ENCODE data around the gene OR8H3. TPM values are rescaled to one million over a fixed set of nuclear protein-coding genes. Genes with fewer than 3 reads are reported as not detected.

Gene OR8H3, protein sequence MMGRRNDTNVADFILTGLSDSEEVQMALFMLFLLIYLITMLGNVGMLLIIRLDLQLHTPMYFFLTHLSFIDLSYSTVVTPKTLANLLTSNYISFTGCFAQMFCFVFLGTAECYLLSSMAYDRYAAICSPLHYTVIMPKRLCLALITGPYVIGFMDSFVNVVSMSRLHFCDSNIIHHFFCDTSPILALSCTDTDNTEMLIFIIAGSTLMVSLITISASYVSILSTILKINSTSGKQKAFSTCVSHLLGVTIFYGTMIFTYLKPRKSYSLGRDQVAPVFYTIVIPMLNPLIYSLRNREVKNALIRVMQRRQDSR
- not detected in 2 replicates for total RNA-seq

DNA sequence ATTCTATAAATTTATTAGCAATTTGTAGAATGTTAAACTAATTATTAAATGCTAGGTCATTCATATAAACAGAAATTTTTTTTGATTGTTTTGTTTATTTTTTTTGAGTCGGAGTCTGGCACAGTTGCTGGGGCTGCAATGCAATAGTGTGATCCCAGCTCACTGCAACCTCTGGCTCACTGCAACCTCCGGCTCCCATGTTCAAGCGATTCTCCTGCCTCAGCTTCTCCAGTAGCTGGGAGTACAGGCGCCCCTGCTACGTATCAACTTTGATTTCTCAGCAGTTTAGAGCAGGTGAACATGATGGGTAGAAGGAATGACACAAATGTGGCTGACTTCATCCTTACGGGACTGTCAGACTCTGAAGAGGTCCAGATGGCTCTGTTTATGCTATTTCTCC, at the start of gene OR8H3:
Gene OR8H3, plus strand, starts transcription at position 301 of the 400 bp plus-strand sequence. Its CDS starts 0 bp downstream, at position 301.

DNA sequence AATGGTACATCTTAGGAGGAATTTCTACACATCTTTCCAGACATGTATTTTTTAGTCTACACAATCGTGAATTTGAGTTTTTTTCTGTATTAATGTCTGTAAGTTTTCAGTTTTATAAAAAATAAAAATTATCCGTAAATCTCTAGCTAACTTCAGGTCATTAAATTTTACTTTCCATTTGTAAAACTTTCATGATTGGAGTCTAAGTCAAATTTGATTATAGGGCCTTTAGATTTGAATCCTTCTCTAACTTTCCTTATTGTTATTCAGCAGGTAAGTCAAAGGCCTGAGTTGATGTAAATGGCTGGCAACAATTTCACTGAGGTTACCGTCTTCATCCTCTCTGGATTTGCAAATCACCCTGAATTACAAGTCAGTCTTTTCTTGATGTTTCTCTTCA, 29.2 kb upstream of the OR8H3 start, which contains the start of gene OR8I2:
Gene OR8I2, plus strand, starts transcription at position 301 of the 400 bp plus-strand sequence. Its CDS starts 0 bp downstream, at position 301.

DNA sequence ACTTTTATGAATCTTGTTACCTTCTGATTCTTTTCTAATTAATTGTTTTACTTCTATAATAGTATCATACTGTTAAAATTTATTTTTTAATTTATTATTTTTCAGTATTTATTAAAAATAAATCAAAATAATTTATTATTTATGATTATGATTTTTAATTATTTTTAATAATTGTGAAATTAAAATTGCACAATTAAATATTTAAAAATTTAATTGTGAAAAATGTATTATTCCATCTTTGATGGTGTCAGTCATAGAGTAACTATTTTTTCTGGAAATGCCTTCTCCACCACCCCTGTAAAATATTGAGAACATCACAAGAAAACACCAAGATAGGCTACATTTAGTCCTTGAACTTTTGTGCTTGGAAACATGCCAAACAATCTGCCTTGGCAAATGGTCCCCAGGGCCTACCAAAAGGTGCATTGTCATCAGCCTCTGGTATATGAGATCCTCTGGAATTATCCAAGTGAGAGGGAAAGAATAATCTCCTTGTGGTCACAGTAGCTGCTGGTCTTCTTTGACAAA, 18.9 kb upstream of the OR8H3 start, which contains the start of gene OR8H2:
Gene OR8H2, plus strand, starts transcription at position 478 of the 528 bp plus-strand sequence. CDS start 1,356 bp downstream, outside the sequence.

DNA sequence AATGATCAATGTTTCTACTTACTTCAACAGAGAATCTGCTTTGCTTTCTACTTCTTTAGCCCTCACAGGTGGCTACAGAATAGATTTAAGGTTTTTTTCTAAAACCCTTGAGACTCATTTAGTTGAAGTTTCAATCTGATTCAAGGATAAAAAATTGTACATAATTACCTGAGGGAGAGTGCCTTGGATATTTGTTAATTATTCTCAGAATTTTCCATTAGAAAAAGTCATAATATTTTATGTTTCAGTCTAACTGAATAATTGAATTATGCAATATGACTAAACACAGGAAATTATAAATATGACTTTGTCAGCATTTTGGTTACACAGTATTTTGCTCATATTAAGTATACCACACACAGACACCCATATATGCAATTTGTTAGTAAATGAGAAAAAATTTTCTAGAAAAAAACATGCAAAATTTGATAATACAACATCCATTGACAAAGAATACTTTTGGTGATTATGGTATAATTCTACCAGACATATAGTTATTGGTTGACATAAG, 18.0 kb downstream of the OR8H3 start, which contains the start of gene OR8J3:
Gene OR8J3, minus strand, starts transcription at position 51 of the 511 bp plus-strand sequence. CDS start 2,483 bp downstream, outside the sequence.

DNA sequence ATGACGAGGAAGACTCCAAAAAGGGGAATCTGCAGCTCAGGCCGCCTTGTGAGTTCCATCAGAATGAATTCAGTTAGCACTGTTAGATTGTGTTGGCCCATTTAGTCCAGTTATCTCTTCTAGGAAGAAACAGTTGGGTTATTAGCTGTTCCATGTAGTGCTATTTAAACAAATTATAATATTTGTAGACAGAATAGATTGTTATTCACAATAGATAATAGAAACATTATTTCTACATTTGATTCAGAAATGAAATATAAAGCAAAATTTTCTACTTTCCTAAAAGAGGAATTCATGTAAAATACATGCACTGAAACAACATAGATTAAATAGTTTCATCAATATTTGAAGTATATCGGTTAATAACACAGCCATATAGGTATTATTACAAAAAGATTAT, 38.0 kb downstream of the OR8H3 start, which contains the start of gene OR8K5:
Gene OR8K5, minus strand, starts transcription at position 101 of the 400 bp plus-strand sequence. Its CDS starts 0 bp downstream, at position 101.

Other genes starting within 250 kb of the OR8H3 start
- gene TRIM51, start 239.1 kb upstream of the OR8H3 start, total RNA-seq = not detected in 2 replicates
- gene OR5W2, start 207.8 kb upstream of the OR8H3 start, total RNA-seq = not detected in 2 replicates
- gene OR5I1, start 186.0 kb upstream of the OR8H3 start, total RNA-seq = not detected in 2 replicates
- not detected in 2 replicates for gene OR10AG1, start 152.4 kb upstream of the OR8H3 start, total RNA-seq
- gene OR5F1, start 127.7 kb upstream of the OR8H3 start, total RNA-seq = not detected in 2 replicates
- gene OR5AS1, start 94.7 kb upstream of the OR8H3 start, total RNA-seq = not detected in 2 replicates
- gene OR8I2, start 29.1 kb upstream of the OR8H3 start, total RNA-seq = not detected in 2 replicates
- not detected in 2 replicates for gene OR8H2, start 18.7 kb upstream of the OR8H3 start, total RNA-seq
- gene OR8J3, start 17.8 kb downstream of the OR8H3 start, total RNA-seq = not detected in 2 replicates
- not detected in 2 replicates for gene OR8K5, start 37.9 kb downstream of the OR8H3 start, total RNA-seq
- gene OR5J2, start 54.2 kb downstream of the OR8H3 start, total RNA-seq = not detected in 2 replicates
- not detected in 2 replicates for gene OR5T2, start 111.9 kb downstream of the OR8H3 start, total RNA-seq
- not detected in 2 replicates for gene OR5T3, start 129.9 kb downstream of the OR8H3 start, total RNA-seq
- gene OR5T1, start 151.8 kb downstream of the OR8H3 start, total RNA-seq = not detected in 2 replicates
- not detected in 2 replicates for gene OR8H1, start 169.9 kb downstream of the OR8H3 start, total RNA-seq
- gene OR8K3, start 192.8 kb downstream of the OR8H3 start, total RNA-seq = not detected in 2 replicates
- gene OR8K1, start 223.7 kb downstream of the OR8H3 start, total RNA-seq = not detected in 2 replicates
- gene OR8J1, start 231.9 kb downstream of the OR8H3 start, total RNA-seq = not detected in 2 replicates

Measured in endothelial cell of coronary artery (primary cell).